ENCODE results near the gene MYO10. TPM values are rescaled to one million over a fixed set of nuclear protein-coding genes. Genes with fewer than 3 reads are reported as not detected.
"Not testable (repeated sequence)": the region's sequence is repeated elsewhere in the genome, so short reads cannot be mapped to it uniquely, and the experiment has no call there.

Gene MYO10
- total RNA-seq, 1 donor from 2014 or later = 4.8 TPM

- DNase-seq (ENCODE audit: missing footprints) = no peak
- intact Hi-C loops (cut with DNase I) = no loop called here
- no peak for ATAC-seq
Measured at GRCh38 chr5:16740066-16740810, 195.8 kb downstream of the MYO10 start.

GRCh38 chr5:16738393-16738792 lies 197.7 kb downstream of the MYO10 start:
- intact Hi-C loops (cut with DNase I); DNase-seq (ENCODE audit: missing footprints); ATAC-seq: not testable (repeated sequence)

GRCh38 chr5:16737620-16738364 lies 198.3 kb downstream of the MYO10 start:
- no peak for ATAC-seq
- no peak for DNase-seq (ENCODE audit: missing footprints)
- intact Hi-C loops (cut with DNase I) = no loop called here

GRCh38 chr5:16737209-16737608 lies 198.9 kb downstream of the MYO10 start:
- no peak for DNase-seq (ENCODE audit: missing footprints)
- ATAC-seq = no peak
- intact Hi-C loops (cut with DNase I) = no loop called here

GRCh38 chr5:16736158-16736995 lies 199.7 kb downstream of the MYO10 start:
- intact Hi-C loops (cut with DNase I) = no loop called here
- ATAC-seq (peak; percentile 51), DNase-seq (ENCODE audit: missing footprints) (no peak)

GRCh38 chr5:16735101-16736060 lies 200.7 kb downstream of the MYO10 start:
- DNase-seq (ENCODE audit: missing footprints) (no peak), ATAC-seq (no peak)
- intact Hi-C loops (cut with DNase I) = no loop called here

GRCh38 chr5:16733331-16734006 lies 202.6 kb downstream of the MYO10 start:
- DNase-seq (ENCODE audit: missing footprints) (no peak), ATAC-seq (no peak)
- intact Hi-C loops (cut with DNase I) = no loop called here

- intact Hi-C loops (cut with DNase I) = no loop called here
- DNase-seq (ENCODE audit: missing footprints) = no peak
Measured at GRCh38 chr5:16732356-16732755, 203.7 kb downstream of the MYO10 start.

GRCh38 chr5:16727755-16728325 lies 208.2 kb downstream of the MYO10 start:
- ATAC-seq (peak; percentile 57), DNase-seq (ENCODE audit: missing footprints) (no peak)
- intact Hi-C loops (cut with DNase I) = no loop called here

More at GRCh38 chr5:16732356-16732755, 203.7 kb downstream of the MYO10 start:
- no peak for ATAC-seq

- intact Hi-C loops (cut with DNase I) = no loop called here
- ATAC-seq (no peak), DNase-seq (ENCODE audit: missing footprints) (no peak)
Measured at GRCh38 chr5:16726538-16726946, 209.5 kb downstream of the MYO10 start.

GRCh38 chr5:16725575-16725974 lies 210.5 kb downstream of the MYO10 start:
- intact Hi-C loops (cut with DNase I) = no loop called here
- DNase-seq (ENCODE audit: missing footprints) (no peak), ATAC-seq (no peak)

- intact Hi-C loops (cut with DNase I) = no loop called here
- no peak for ATAC-seq
Measured at GRCh38 chr5:16723821-16724220, 212.3 kb downstream of the MYO10 start.

GRCh38 chr5:16722097-16722495 lies 214.0 kb downstream of the MYO10 start:
- no peak for DNase-seq (ENCODE audit: missing footprints)
- no peak for ATAC-seq
- intact Hi-C loops (cut with DNase I) = no loop called here

More at GRCh38 chr5:16723821-16724220, 212.3 kb downstream of the MYO10 start:
- DNase-seq (ENCODE audit: missing footprints) = no peak

- no peak for DNase-seq (ENCODE audit: missing footprints)
- ATAC-seq = no peak
- intact Hi-C loops (cut with DNase I) = no loop called here
Measured at GRCh38 chr5:16721151-16722096, 214.7 kb downstream of the MYO10 start.

GRCh38 chr5:16718036-16718435 lies 218.1 kb downstream of the MYO10 start:
- ATAC-seq; intact Hi-C loops (cut with DNase I): not testable (repeated sequence)

GRCh38 chr5:16713386-16713928 lies 222.6 kb downstream of the MYO10 start:
- DNase-seq (ENCODE audit: missing footprints) = no peak
- intact Hi-C loops (cut with DNase I) = no loop called here
- ATAC-seq = peak; percentile 31

More at GRCh38 chr5:16718036-16718435, 218.1 kb downstream of the MYO10 start:
- not testable (repeated sequence) for DNase-seq (ENCODE audit: missing footprints)
